GM12875 (cell line): ENCODE data around the gene RESF1.
"Not testable (repeated sequence)": the region's sequence is repeated elsewhere in the genome, so short reads cannot be mapped to it uniquely, and the experiment has no call there.

Experiments used
- H3K4me3 ChIP-seq: one replicate; pipeline ENCODE4 v1.5.1; 2011; ENCODE audit warnings: low read depth, low read length, control low read depth
- TF ChIP-seq, protein P1 (sequence below): IDR thresholded peaks from 2 replicates; pipeline ENCODE4 v1.5.1; 2011; ENCODE audit warnings: low read depth, mild to moderate bottlenecking, control low read depth, inconsistent platforms, low read length, moderate library complexity, borderline replicate concordance; ENCODE audit not compliant: insufficient read depth

The RESF1 gene

DNA sequence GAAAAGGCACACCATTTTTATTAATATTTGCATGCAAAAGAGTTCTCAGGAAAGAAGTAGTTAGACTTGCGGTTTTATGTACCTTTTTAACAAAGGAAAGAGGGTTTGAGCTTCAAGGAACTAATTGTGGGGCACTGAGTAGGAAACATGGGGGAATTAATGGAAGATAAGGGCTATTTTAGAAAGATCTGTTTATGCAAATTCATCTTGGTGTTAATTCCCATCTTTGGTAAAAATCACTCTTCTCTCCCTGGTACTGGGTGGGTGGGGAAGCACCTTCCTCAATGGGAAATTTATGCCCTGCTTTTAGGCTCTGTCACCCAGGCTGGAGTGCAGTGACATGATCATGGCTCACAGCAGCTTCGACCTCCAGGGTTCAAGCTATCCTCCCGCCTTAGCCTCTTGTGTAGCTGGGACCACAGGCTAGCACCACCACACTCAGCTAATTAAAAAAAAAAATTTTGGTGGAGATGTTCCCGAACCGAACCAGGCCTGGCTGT is 30.1 kb upstream of the RESF1 start:
- H3K4me3 ChIP-seq = no peak overlapping the region
- TF ChIP-seq, protein P1, sequence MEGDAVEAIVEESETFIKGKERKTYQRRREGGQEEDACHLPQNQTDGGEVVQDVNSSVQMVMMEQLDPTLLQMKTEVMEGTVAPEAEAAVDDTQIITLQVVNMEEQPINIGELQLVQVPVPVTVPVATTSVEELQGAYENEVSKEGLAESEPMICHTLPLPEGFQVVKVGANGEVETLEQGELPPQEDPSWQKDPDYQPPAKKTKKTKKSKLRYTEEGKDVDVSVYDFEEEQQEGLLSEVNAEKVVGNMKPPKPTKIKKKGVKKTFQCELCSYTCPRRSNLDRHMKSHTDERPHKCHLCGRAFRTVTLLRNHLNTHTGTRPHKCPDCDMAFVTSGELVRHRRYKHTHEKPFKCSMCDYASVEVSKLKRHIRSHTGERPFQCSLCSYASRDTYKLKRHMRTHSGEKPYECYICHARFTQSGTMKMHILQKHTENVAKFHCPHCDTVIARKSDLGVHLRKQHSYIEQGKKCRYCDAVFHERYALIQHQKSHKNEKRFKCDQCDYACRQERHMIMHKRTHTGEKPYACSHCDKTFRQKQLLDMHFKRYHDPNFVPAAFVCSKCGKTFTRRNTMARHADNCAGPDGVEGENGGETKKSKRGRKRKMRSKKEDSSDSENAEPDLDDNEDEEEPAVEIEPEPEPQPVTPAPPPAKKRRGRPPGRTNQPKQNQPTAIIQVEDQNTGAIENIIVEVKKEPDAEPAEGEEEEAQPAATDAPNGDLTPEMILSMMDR = no peak

DNA sequence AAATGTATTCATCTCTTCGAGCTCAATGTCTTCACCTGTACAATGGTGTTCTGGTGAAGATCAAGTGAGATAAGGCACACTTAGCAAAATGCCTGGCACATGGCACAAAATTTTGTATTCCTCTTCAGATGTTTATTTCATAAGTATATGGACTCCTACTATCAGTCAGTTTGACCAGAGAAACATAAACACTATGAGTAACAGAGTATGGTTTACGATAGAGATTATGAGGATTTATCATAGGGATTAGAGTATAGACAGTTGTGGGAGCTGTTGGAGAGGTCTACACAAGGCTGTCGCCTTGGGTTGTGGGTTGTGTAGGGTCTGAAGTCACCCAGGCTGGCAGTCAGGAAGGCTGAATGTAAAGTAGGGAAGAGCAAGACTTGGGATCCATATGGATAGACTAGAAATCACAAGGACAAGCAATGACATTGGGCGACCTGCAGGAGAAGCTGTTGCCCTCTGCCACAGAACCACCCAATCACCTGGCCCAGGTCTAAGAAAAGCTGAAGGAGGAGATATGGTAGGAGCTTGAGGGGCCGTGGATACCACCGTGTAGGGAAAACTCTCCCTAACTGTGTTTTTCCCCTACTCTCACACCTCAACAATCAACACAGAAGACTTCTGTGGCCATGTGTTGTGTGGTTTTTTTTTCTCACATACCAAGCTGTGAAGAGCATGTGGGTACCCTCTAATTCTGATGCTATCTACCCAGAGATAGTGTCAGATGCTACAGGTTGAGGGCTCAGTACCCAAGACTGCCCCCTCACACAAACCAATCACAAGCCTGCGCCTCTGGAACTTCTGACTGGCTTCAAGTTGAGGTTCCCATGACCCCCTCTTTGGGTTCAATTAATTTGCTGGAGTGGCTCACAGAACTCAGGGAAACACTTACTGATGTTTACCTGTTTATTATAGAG is 27.2 kb upstream of the RESF1 start:
- TF ChIP-seq, protein P1 = no peak
- no peak overlapping the region for H3K4me3 ChIP-seq

DNA sequence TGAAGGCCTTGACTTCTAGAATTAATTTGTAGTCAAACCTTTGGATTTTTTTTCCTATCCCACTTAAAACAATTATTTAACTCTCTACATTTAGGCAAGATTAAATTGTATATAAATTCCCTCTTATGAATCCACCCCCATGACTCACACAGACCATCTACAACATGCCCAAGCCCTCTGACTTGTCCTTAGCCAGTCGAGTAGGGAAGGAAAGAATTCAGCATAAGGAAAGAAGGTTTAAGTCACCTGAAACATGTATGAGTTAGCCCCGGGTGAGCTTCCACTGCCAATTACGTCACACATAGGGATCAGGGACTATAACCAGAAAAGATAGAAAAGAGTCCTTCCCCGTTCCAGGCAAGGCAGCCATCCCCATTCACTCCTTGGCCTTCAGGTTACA is 14.9 kb upstream of the RESF1 start:
- H3K4me3 ChIP-seq = no peak overlapping the region
- TF ChIP-seq, protein P1 = no peak

DNA sequence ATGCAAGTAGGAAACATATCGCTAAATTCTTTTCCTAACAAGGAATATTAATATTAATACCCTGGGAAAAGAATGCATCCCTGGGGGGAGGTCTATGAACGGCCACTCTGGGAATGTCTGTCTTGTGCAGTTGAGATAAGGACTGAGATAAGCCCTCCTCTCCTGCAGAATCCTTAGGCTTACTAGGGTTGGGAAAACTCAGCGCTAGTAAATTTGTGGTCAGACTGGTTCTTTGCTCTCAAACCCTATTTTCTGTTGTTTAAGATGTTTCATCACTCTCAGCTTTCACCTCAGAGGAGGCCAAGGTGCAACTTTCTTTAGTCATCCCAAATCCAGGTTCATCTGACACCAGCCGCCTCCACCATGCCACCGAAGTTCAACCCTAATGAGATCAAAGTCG is 11.2 kb upstream of the RESF1 start:
- H3K4me3 ChIP-seq = no peak overlapping the region
- TF ChIP-seq, protein P1 = no peak

DNA sequence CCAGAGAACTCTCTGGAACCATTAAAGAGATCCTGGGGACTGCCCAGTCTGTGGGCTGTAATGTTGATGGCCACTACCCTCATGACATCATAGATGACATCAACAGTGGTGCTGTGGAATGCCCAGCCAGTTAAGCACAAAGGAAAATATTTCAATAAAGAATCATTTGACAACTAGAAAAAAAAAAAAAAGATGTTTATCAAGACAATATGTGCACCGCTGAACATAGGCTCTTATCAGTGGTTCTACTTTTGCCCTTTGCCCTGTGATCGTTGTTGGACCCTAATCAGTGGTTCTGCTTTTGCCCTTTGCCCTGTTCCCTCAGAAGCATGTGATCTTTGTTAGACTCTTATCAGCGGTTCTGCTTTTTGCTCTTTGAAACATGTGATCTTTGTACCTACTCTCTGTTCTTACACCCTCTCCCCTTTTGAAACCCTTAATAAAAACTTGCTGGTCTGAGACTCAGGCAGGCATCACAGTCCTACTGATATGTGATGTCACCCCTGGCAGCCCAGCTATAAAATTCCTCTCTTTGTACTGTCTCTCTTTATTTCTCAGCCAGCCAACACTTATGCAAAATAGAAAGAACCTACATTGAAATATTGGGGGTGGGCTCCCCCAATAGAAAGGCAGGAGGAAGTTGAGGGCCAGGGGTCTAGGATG is 10.4 kb upstream of the RESF1 start:
- H3K4me3 ChIP-seq = not testable (repeated sequence)

DNA sequence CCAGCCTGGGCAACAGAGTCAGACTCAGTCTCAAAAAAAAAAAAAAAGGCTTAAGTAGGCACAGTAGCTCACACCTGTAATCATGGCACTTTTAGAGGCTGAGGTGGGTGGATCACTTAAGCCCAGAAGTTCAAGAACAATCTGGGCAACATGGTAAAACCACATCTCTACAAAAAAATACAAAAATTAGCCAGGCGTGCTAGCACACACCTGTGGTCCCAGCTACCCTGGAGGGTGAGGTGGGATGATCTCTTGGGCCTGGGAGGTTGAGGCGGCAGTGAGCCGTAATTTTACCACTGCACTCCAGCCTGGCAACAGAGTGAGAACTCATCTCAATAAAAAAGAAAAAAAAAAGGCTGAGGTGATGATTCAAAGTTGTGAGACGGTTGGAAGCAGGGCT is 9.1 kb upstream of the RESF1 start:
- no peak overlapping the region for H3K4me3 ChIP-seq
- TF ChIP-seq, protein P1 = no peak

DNA sequence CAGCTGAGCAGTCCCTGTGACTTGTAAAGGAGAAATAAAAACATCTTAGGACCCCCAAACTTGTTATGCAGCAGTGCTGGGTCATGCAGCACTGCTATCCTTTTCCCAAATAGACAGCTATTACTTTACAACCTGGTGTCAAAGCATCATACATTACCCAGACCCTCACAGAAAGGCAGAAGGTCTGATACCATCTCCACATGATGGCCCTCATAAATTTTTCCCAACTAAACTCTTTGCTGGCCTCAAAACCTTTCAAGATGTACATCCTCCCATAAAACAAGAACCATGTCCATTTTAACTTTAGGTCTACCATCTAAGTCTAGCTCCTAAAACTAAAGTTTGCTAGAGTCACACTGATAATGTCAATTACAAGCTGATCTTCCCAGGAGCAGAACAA is 8.7 kb upstream of the RESF1 start:
- H3K4me3 ChIP-seq = no peak overlapping the region
- TF ChIP-seq, protein P1 = no peak
